HG02852 (cell line): Measurements from ENCODE around the gene LARGE1.

Experiments
- ATAC-seq: cut with Tn5 transposase; IDR thresholded peaks from one replicate; pipeline ENCODE4 v1.9.1; 2021; ENCODE audit warnings: mild to moderate bottlenecking, moderate library complexity; ENCODE audit not compliant: unreplicated experiment

The LARGE1 gene

DNA sequence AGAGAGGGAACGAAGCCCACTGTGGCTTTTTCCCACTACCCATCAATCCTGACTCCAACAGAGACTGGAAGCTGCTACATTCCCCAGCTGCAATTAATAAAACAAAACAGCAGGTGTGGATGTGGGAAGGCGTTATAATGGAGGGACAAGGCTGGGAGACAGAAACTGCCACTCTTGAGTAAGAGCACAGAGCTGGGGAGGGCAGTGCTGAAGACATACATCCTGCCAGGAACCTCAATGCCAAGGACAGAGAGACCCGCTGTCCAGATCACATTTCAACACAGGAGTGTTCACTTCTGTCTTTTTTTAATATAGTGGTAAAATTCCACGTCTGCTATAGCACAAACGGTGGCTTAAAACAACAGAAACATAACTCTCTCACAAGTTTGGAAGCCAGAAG is 94.5 kb downstream of the LARGE1 start:
- ATAC-seq: no peak

DNA sequence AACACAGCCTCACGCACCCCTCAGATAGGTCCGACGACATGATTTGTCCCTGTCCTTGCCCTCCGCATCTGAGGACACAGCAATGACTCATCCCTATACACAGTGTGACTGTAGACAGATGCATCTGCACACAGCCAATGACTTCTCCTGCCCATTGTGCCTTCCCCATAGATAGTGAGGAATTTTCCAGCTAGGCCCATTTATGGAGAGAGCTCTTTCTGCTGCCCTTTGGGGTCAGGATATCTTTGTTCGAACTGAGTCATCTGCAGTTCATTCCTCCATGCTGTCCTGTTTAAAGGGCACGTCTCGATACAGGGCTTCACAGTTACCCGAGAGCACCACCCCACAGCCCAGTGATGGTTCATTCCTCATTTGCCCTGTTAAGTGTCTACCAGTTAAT is 96.7 kb downstream of the LARGE1 start:
- no peak for ATAC-seq

DNA sequence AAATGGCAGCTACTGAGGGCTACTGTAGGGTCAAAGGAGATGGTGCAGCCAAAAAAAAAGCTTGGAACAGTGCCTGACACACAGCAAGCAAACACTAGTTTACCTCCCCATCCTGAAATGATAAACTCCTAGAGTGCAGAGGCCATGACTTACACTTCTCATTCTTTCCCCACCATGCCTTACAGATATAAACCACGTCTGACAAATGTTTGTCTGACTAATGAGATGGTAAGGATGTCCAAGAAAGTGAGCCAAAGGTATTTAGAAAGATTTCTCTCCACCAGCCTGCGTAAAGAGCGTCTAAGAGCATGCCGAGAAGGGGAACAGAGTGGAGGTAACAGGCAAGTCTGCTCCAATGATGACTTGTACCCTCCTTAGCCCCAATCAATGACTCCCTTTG is 99.0 kb downstream of the LARGE1 start:
- no peak for ATAC-seq

DNA sequence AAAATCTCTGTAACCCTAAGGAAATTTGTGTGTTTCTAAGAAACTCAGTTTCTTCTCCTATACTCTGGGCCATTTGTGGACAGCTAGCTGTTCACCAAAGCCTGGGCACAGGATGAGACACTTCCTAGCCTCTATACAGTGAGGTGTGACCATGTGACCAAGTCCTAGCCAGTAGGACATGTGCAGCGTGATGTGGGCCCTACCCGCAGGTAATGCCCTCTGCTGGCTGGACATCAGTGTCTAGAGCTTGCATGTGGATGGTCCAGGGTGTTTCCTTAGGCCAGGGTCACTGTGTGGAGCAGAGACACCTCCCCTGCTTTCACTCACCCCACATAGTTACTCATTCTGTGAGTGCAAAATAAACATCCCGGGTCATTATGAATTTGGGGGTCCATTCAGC is 100.5 kb downstream of the LARGE1 start:
- ATAC-seq: no peak

DNA sequence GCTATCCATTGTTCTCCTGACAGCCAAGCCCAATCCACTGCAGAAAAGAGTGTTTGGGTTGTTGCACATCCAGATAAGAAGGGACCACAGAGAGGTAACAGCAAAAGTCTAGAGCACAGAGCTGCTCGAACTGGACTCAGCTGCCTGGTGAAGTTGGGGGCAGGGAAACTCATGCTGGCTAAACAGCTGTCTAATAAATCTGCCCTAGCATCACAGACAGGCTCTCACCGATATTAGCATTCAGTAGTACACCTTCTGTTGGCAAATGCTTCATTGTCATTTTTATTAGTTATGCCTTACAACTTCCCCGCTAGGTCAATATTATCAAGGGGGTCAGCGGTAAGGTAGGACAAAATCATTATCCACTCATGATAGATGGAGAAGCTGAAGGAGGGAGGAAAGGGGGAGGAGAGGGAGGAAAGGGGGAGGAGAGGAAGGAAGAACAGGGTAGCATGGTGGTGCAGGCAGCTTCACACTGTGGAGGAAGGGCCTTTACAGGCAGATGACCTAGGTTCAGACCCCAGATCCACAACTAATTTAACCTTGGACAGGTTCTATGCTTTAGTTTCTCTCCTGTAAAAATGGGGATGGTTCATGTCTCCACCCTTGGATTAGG is 102.7 kb downstream of the LARGE1 start:
- ATAC-seq: no peak

DNA sequence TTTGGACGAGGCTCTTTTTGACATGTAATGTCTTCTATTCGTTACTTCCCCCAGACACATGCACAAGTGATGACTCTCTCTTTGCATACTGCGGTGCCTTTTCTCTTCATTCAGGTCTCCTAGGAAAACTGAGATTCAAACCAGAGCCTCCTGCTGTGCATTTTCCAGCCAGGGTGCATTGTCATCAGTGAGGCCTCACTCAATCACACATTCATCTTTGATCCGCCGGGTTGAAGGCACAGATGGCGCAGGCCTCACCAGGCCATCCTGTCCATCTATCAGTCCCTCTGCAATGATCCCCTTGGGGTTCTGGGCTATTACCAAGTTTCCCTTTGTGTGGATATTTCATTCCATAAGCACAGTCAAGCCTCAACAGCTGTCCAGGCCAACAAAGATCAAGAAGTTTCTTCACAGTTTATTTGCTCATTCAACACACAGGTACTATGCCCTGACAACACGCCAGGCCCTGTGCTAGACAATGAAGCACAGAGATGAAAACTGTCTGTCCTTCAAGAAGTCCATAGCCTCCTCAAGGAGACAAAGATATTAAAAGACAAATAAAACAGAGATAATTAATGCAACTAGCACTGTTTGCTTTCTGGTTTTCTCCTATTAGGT is 107.8 kb downstream of the LARGE1 start:
- ATAC-seq: no peak

GRCh38 chr22:33811686-33812085 is 108.6 kb downstream of the LARGE1 start:
- ATAC-seq: no peak

DNA sequence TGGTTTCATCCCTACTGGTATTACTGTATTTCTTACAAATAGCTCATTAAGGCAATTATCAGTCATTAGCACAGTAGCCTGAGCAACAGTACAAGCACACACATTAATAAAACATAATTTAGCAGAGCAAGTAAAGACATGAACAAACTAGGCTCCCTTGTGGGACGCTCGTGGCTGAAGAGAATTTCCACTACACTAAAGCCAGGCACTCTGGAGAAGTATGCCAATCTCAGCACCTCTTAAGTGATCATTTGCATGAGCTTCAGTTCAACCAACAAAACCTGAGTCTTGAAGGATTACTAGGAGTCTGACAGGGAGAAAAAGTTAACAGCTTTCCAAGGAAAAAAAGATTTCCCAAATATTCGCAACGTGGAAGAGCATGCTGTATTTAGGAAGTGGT is 109.1 kb downstream of the LARGE1 start:
- ATAC-seq: no peak

GRCh38 chr22:33807470-33807869 is 112.8 kb downstream of the LARGE1 start:
- no peak for ATAC-seq

GRCh38 chr22:33806191-33806590 is 114.1 kb downstream of the LARGE1 start:
- no peak for ATAC-seq

DNA sequence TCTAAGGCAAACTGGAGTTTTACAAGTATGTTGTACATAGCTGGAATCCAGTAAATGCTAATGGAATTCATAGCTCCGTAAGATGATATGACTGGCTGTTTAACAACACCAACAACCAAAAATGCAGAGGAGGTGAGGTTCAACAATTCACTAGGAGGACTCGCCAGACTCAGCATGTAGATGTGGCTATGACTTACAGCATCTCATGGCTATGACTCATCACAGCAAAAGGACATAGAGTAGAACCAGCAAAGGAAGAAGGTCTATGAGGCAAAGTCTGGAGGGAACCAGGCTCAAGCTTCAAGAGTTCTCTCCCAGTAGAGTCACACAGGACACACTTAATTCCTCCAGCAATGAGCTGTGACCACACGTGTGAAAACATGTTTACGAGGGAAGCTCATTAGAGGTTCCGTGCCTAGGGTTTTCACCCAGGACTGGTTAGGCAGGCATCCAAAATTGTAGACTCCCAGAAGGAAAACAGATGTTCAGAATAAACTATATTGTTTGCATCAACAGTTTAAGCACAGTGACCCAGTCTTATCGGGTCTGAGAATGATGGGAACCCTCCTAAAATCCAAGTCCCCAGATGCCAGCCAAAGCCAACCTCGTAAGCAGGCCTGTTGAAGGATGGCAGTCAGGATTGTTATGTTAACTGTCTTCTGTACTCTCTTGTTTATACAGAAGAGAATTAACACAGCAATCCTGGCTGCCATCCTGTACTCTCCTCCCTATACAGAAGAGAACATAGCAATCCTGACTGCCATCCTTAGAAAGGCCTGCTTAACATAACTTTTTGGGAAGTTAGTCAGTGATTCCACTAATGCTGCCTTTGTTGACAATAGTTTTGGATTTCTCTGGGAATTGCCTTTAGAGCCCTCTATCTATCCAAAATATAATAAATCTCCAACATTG is 116.6 kb downstream of the LARGE1 start:
- ATAC-seq: no peak

GRCh38 chr22:33798401-33798800 is 121.9 kb downstream of the LARGE1 start:
- no peak for ATAC-seq

- no peak for ATAC-seq
Measured at GRCh38 chr22:33796494-33796893, 123.8 kb downstream of the LARGE1 start.

DNA sequence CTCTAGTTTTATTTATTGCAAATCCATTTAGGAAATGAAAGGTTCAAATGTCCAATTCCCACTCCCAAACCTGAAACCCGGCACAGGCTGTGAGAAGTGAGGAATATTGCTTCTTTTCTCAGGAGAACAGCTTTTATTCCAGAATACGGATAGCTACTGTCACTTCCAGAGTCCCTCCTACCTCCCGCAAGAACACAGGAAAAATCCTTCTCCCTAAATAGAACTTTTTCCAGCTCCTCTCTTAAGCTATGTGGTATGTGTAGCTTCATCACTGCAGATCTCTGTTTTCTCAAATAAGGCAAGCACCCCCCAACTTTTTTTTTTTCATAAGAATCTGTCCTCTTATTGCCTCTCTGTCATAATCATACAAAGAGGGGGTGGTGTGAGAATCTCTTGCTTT is 126.8 kb downstream of the LARGE1 start:
- no peak for ATAC-seq

DNA sequence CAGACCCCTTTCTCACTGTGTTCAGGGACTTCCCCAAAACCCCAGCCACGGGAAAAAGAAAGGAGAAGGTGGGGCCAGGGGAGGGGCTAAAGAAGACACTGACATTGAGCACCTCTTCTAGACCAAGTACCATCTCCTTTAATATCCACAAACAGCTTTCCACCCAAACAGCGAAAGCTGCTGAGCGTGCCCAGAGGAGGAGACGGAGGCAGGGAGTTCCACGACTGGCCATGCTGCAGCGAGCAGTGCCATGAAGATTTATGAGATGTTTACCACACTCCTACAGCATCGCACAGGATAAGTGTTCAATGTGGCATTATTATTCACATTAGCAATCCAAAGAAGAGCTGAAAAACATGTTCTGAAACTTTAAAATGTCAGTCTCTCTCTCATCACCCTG is 127.4 kb downstream of the LARGE1 start:
- no peak for ATAC-seq

- no peak for ATAC-seq
Measured at GRCh38 chr22:33789690-33790253, 130.5 kb downstream of the LARGE1 start.

- no peak for ATAC-seq
Measured at GRCh38 chr22:33788927-33789326, 131.3 kb downstream of the LARGE1 start.

DNA sequence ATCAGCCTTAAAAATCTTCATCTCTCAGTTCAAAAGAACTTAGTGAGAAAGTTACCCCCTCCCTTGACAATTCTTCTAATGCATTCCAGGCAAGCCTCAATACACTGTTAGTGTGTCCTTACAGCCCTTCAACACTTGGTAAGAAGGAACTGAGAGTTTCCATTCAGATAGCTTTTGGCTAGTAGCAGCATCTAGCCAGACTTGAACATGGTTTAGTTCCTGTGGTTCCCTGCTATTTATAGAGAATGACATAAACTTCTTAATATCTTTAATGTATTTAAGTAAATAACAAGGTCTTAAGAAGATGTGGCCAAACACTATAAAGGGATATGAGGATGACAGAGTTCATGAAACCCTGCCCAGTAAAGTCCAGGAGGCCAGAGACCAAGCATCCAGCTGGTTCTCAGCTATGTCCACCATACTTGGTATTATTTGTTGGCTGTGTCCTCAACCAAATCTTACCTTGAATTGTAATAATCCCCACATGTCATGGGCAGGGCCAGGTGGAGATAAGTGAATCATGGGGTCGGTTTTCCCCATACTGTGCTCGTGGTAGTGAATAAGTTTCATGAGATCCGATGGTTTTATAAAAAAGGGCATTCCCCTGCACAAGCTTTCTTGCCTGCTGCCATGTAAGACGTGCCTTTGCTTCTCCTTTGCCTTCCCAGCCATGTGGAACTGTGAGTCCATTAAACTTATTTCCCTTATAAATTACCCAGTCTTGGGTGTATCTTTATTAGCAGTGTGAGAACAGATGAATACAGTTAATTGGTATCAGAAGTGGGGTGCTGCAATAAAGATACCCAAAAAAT is 132.4 kb downstream of the LARGE1 start:
- ATAC-seq: peak; percentile 64

GRCh38 chr22:33786149-33786548 is 134.1 kb downstream of the LARGE1 start:
- ATAC-seq: no peak

GRCh38 chr22:33785283-33785968 is 134.8 kb downstream of the LARGE1 start:
- no peak for ATAC-seq
